ENCODE data around the gene CDYL.

CDYL gene

GRCh38 chr6:4774296-4774695, 1.9 kb upstream of the CDYL start:
- no peak for DNase-seq (ENCODE audit: low spot score)

GRCh38 chr6:4774715-4775493, 1.3 kb upstream of the CDYL start:
- no peak for DNase-seq (ENCODE audit: low spot score)

DNA sequence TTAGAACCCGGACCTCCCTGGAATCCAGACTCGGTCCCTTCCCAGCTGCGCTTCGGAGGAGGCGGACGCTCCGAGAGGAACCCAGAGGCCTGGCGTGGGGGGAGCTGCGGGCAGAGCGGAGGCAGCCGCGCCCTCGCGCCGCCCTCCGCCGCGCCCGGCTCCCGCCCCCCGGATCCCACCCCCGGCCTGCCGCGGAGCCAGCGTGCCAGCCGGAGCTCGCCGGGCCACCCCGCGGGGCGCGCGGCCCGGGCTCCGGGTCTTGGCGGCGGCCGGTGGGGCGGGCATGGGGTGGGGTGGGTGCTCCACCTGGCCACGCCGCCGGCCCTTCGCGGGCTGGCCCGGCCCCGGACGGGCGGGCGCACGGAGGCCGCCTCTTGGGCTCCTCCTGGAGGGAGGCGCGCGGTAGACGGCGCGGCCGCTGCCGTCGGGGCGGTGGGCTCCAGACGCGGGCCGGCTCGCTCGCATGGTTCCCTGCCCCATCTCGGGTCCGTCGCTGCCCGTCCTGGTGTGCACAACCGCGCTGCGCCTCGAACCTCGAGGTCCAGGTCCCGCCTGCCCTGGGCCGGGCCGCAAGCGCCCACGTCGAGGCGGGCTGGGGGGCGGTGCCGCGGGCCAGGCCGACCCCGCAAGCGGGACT, 592 bp upstream of the CDYL start:
- DNase-seq (ENCODE audit: low spot score): peak; percentile 70

DNA sequence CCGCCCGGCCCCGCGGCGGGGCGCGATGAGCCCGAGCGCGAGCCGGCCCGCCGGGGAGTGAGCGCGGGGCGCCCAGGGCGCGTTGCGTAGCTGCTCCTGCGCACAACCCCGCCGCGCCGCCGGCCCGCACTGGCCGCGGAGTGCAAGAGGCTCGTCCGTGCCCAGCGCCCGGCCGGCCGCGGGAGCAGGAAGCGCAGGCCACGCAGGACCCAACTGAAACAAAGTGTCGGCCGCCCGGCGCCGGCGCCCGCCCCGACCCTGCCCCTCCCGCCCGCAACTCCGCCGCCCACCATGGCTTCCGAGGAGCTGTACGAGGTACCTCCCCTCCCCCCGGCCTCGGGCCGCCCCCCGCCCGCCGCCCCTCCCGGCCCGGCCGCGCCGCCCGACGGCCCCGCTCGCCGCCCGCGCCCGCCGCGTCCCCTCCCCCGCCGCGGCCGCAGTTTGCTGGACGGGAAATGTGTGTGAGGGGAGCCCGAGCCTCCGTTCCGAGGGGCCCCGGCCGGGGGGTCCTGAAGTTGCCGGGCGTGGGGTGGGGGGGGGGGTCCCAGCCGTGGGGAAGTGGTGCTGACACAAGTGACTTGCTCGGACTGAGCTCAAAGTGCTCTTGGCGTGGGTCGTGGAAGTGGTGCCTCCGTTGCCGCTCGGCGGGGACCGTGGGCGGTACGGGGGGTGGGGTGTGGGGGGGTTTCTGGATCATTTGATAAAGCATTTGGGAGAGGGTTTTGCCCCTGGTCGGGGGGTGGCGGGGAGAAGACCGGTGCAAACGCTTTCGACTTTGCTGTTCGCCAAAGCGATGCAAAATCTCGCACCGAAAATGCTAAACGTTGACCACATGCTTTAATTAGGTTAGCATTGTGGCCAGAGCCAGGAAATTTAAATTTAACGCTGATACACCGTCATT, 539 bp downstream of the CDYL start:
- no peak for DNase-seq (ENCODE audit: low spot score)

- no peak for DNase-seq (ENCODE audit: low spot score)
These were observed 1.3 kb downstream of the CDYL start for GRCh38 chr6:4777394-4777935.

- no peak for DNase-seq (ENCODE audit: low spot score)
These were observed 1.9 kb downstream of the CDYL start for GRCh38 chr6:4778086-4778485.

DNA sequence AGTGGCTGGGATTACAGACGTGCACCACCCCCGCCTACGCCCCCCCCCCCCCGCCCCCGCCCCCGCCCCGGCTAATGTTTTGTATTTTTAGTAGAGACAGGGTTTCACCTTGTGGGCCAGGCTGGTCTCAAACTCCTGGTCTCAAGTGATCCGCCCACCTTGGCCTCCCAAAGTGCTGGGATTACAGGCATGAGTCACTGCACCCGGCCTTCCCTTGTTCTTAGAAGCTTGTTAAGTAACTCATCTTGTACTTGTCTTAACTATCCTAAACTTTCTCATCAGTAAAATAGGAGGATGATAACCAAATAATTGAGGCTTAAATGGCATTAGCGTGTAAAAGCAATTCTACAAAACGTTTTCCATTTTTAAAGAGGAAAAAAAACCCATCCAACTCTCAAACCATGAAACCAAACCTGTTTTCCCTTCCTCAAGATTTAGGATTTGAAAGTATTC, 4.2 kb downstream of the CDYL start:
- no peak for DNase-seq (ENCODE audit: low spot score)

DNA sequence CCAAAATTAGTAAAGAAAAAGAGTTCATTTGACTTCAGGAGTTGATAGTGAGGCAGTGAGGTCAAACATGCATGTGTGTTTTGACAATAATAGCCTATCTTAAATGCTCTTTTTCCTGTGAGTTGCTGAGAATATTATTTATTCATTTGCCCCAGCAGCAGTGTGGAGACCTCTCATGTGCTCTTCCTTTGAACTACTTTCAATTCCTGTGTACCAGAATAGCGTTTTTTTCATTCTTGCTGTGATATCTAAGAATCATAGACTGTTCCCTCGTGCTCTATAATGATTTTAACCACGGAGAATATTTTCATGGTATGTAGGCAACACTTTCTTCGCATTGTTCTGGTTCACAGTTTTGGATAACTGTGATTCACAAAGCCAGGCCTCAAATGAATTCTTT, 5.2 kb downstream of the CDYL start:
- DNase-seq (ENCODE audit: low spot score): no peak

DNA sequence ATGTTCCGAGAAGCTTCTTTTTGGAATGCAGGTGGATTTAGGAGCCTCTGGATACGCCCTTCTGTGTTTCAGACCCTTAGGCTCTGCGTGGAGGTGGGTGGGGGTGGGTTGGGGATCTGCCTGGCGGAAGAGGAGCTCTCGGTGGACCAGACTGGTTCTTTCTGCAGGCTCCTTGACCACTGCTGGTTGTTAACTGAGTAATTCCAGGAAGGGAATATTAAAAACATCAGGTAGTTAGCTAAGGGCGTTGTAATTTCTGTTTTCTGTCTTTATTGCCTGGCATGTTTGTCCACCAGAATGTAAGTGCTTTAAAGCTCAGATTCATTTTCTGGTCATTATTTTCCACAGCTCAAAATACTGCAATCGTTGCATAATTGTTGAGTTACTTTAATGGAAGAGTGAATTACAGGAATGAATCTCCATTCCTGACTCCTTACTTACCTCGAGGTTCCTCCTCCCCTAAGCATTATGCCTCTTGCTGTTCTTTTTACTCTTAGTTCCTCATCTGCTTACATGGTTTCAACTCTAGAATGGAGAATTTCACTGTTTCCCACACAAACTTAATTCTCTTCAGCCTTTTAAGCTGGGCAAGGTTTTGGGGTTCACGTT, 5.9 kb downstream of the CDYL start:
- no peak for DNase-seq (ENCODE audit: low spot score)

DNA sequence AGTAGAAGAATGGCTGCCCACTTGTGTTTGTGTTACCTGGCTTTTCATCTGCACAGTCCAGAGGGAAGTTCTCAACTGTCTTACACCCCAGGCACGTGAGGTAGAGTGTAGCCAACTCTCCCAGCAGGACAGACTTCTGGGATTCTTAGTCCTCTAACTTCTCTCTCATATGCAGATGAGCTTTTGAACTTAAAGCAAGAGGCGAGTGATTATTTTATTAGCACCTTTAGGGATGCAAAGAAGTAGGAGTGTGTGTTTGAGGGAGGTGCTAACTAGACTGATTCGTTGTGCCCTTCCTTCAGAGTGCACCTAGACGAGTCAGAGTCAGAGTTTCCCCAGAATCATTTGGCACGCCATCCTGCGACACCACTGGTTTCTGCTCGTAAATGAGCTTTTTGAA, 10.8 kb downstream of the CDYL start:
- no peak for DNase-seq (ENCODE audit: low spot score)

DNA sequence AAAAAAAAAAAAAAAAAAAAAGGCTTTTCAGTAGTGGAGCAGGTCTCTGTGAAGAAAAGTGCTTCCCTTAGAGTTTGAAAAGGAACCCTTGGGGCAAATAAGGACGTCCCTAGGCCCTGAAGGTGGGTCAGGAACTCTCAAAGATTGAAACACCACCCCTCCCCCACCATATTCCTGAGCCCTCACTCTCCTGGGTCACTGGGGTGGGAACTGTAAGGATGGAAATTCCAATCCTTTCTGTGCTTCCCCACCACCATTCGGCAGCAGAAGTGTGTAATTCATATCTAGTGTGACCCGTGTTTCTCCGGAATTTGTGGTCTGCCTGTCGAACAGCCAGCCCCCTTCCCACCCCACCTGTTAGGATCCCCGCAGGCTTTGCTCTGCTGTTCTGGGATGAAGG, 12.3 kb downstream of the CDYL start:
- no peak for DNase-seq (ENCODE audit: low spot score)

GRCh38 chr6:4788953-4789584, 12.9 kb downstream of the CDYL start:
- no peak for DNase-seq (ENCODE audit: low spot score)

DNA sequence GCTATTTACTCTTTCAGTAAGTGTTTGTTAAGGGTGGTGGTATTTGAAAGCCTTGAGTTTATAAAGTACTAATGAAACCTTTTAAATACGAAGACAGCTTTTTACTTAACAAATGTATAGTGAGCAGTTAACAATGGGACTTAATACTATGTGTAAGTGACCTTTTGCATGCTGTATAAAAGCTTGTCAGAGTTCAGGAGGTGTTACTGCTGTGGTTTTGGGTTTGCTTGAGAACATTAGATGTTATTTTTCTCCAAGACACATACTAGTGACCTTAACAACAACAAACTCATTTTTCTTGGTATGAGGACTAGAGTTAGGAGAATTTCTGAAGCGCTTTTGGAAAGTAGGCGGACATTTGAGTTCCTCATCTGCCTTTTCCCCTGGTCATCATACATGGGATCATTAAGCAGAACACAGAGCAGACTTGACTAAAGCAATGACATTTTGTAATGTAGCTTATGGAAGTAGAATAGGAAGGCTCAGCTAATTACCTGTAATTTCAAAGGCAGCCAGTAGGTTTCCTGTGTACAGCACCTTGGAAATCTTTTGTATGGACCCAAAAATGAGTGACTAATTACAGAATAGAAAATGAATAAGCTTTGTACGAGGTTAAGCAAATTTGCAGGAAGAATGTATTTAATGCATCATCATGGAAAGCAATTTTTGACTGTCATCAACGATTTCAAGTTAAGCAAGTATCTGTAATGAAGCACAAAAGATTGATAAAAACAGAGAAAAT, 14.1 kb downstream of the CDYL start:
- DNase-seq (ENCODE audit: low spot score): no peak

GRCh38 chr6:4794140-4794707, 18.0 kb downstream of the CDYL start:
- no peak for DNase-seq (ENCODE audit: low spot score)

GRCh38 chr6:4797587-4797986, 21.4 kb downstream of the CDYL start:
- DNase-seq (ENCODE audit: low spot score): no peak

DNA sequence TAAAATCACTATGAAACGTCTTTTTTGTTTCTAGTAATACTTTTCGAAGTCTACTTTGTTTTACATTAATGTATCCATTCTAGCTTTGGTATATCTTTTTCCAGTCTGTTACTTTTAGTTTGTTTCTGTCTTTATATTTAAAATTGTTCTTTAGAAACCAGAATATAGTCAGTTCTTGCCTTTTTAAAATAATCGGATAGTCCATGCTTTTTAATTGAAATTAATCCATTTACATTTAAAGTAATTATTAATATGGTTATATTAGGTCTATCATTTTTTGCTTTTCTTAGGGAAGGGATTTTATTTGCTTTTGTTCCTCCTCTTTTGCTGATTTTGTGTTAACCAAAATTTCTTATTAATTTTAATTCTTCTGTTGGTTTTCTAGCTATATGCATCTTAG, 23.7 kb downstream of the CDYL start:
- DNase-seq (ENCODE audit: low spot score): no peak

DNA sequence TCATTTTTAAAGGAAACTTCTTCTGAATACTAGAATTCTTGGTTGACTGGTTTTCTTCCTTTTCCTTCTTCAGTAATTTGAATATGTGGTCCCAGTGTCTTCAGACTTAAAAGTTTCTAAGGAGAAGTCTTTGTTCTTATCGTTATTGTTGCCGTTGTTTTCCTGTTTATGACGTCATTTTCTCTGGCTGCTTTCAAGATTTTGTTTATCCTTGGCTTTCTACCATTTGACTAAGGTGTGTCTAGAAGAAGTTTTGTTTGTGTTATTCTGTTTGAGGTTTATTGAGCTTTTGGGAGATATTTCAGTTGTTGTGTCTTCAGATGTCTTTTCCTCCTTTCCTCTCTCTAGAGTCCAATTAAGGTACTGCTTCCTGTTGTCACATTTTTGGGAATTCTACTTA, 24.5 kb downstream of the CDYL start:
- DNase-seq (ENCODE audit: low spot score): no peak

GRCh38 chr6:4801491-4802110, 25.4 kb downstream of the CDYL start:
- DNase-seq (ENCODE audit: low spot score): no peak

DNA sequence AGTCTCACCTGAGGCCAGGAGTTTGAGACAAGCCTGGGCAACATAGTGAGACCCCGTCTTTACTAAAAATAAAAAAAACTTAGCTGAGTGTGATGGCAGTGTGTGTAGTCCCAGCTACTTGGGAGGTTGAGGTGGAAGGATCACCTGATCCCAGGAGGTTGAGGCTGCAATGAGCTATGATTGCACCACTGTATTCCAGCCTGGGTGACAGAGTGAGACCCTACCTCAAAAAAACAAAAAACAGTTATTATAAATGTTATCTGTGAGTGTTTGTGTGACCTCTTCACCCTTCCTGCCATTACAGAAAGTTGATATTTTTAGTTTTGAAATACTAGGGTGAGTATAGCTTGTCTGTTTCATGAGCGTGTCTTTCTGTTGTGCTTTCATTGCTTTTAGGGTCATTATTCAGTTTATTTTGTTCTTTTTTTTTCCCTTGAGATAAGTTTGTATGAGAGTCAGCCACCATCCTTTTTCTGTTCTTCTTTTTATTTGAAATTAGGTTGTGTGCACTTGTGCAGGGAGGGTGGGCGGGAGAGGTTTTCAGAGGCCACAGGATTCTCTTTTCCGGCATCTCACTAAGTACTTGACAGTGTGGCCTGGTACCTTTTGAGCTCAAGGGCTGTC, 26.2 kb downstream of the CDYL start:
- no peak for DNase-seq (ENCODE audit: low spot score)

GRCh38 chr6:4803343-4803744, 27.1 kb downstream of the CDYL start:
- DNase-seq (ENCODE audit: low spot score): no peak

Measured in HuH-7 (cell line).